ENCODE measurements around the gene LTK.
A peak's percentile ranks its signal among the peaks of the same experiment; 100 is the strongest.

- TF ChIP-seq CTCF (IDR thresholded peaks at IDR 0.05 in 2 of 3, conservative IDR thresholded peaks at IDR 0.05 in 1 of 3; ENCODE audit: borderline replicate concordance in 1 of 3, insufficient read depth in 1 of 3, low read depth in 2 of 3, low read length in 2 of 3) = peak; percentile 75 to 98 (median 97); a peak in 5 of 6 replicates
- TF ChIP-seq EZH2phosphoT487 (IDR thresholded peaks at IDR 0.05; ENCODE audit: borderline replicate concordance) = no peak
- TF ChIP-seq SP1 (IDR thresholded peaks at IDR 0.05; ENCODE audit: low read depth) = no peak
- TF ChIP-seq POLR2A (IDR thresholded peaks at IDR 0.05; ENCODE audit: borderline replicate concordance, extremely low read depth, insufficient read depth, insufficient read length) = no peak
- no peak for TF ChIP-seq ELF1 (IDR thresholded peaks at IDR 0.05; ENCODE audit: borderline replicate concordance, low read depth)
- no peak for TF ChIP-seq JUND (IDR thresholded peaks at IDR 0.05)
Measured at GRCh38 chr15:41557673-41558399, 44.2 kb upstream of the LTK start.

Measured in HCT116 (cell line).